Measurements from ENCODE around the gene KATNAL1. TPM values are rescaled to one million over a fixed set of nuclear protein-coding genes. Genes with fewer than 3 reads are reported as not detected.

Gene KATNAL1
- total RNA-seq, 1 donor from 2014 or later: 29.3 TPM

- TF ChIP-seq, protein P1, sequence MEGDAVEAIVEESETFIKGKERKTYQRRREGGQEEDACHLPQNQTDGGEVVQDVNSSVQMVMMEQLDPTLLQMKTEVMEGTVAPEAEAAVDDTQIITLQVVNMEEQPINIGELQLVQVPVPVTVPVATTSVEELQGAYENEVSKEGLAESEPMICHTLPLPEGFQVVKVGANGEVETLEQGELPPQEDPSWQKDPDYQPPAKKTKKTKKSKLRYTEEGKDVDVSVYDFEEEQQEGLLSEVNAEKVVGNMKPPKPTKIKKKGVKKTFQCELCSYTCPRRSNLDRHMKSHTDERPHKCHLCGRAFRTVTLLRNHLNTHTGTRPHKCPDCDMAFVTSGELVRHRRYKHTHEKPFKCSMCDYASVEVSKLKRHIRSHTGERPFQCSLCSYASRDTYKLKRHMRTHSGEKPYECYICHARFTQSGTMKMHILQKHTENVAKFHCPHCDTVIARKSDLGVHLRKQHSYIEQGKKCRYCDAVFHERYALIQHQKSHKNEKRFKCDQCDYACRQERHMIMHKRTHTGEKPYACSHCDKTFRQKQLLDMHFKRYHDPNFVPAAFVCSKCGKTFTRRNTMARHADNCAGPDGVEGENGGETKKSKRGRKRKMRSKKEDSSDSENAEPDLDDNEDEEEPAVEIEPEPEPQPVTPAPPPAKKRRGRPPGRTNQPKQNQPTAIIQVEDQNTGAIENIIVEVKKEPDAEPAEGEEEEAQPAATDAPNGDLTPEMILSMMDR (IDR thresholded peaks at IDR 0.05): no peak
- H3K27me3 Mint-ChIP-seq (ENCODE audit: unreplicated experiment): no peaks in the 10 kb centered on the region
- no peak overlapping the region for H3K4me3 Mint-ChIP-seq (ENCODE audit: unreplicated experiment)
- H3K4me1 Mint-ChIP-seq (ENCODE audit: unreplicated experiment): no peaks in the 10 kb centered on the region
- H3K9me3 Mint-ChIP-seq (ENCODE audit: unreplicated experiment): no peaks in the 10 kb centered on the region
- H3K36me3 Mint-ChIP-seq (ENCODE audit: unreplicated experiment): peaks cover 2% of the 10 kb centered on the region
- no peak for DNase-seq (ENCODE audit: extremely low spot score, unreplicated experiment)
- H3K27ac Mint-ChIP-seq (ENCODE audit: unreplicated experiment): no peak overlapping the region
These were observed 15.1 kb upstream of the KATNAL1 start for GRCh38 chr13:30322428-30322827.

- no peak overlapping the region for H3K27ac Mint-ChIP-seq (ENCODE audit: unreplicated experiment)
- TF ChIP-seq, protein P1 (IDR thresholded peaks at IDR 0.05): no peak
These were observed 13.9 kb upstream of the KATNAL1 start for GRCh38 chr13:30321256-30321655.

DNA sequence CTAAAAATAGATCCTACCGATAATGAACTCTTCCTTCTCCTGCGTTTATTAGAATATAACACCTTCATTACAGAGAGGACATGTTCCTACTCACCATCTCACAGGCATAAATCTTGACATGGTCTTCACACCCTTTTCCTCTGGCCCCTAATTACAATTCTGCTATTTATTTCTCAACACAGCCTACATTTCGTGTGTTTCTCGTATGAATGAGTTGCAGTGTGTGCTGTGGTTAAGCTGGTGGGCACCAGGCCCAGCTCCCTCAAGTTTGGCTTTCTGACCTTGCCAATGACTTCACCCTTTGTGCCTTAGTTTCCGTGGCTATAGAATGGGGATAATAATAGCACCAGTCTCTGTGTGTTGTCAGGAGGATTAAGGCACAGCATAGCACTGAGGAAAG lies 12.3 kb upstream of the KATNAL1 start:
- H3K9me3 Mint-ChIP-seq (ENCODE audit: unreplicated experiment): no peaks in the 10 kb centered on the region
- no peak for DNase-seq (ENCODE audit: extremely low spot score, unreplicated experiment)
- no peaks in the 10 kb centered on the region for H3K27me3 Mint-ChIP-seq (ENCODE audit: unreplicated experiment)
- no peak overlapping the region for H3K27ac Mint-ChIP-seq (ENCODE audit: unreplicated experiment)
- H3K36me3 Mint-ChIP-seq (ENCODE audit: unreplicated experiment): peaks cover 2% of the 10 kb centered on the region
- no peak overlapping the region for H3K4me3 Mint-ChIP-seq (ENCODE audit: unreplicated experiment)
- TF ChIP-seq, protein P1 (IDR thresholded peaks at IDR 0.05): no peak
- no peaks in the 10 kb centered on the region for H3K4me1 Mint-ChIP-seq (ENCODE audit: unreplicated experiment)

More at GRCh38 chr13:30321256-30321655, 13.9 kb upstream of the KATNAL1 start:
- no peaks in the 10 kb centered on the region for H3K4me1 Mint-ChIP-seq (ENCODE audit: unreplicated experiment)
- no peaks in the 10 kb centered on the region for H3K9me3 Mint-ChIP-seq (ENCODE audit: unreplicated experiment)
- H3K27me3 Mint-ChIP-seq (ENCODE audit: unreplicated experiment): no peaks in the 10 kb centered on the region
- peaks cover 2% of the 10 kb centered on the region for H3K36me3 Mint-ChIP-seq (ENCODE audit: unreplicated experiment)
- no peak overlapping the region for H3K4me3 Mint-ChIP-seq (ENCODE audit: unreplicated experiment)
- no peak for DNase-seq (ENCODE audit: extremely low spot score, unreplicated experiment)

GRCh38 chr13:30319130-30319529 lies 11.8 kb upstream of the KATNAL1 start:
- Mint-ChIP-seq H3K4me1 (ENCODE audit: unreplicated experiment) (no peaks in the 10 kb centered on the region), H3K27ac (ENCODE audit: unreplicated experiment) (no peak overlapping the region), H3K9me3 (ENCODE audit: unreplicated experiment) (no peaks in the 10 kb centered on the region), H3K4me3 (ENCODE audit: unreplicated experiment) (no peak overlapping the region), H3K36me3 (ENCODE audit: unreplicated experiment) (peaks cover 2% of the 10 kb centered on the region), H3K27me3 (ENCODE audit: unreplicated experiment) (no peaks in the 10 kb centered on the region)
- no peak for DNase-seq (ENCODE audit: extremely low spot score, unreplicated experiment)
- TF ChIP-seq, protein P1 (IDR thresholded peaks at IDR 0.05): no peak

DNA sequence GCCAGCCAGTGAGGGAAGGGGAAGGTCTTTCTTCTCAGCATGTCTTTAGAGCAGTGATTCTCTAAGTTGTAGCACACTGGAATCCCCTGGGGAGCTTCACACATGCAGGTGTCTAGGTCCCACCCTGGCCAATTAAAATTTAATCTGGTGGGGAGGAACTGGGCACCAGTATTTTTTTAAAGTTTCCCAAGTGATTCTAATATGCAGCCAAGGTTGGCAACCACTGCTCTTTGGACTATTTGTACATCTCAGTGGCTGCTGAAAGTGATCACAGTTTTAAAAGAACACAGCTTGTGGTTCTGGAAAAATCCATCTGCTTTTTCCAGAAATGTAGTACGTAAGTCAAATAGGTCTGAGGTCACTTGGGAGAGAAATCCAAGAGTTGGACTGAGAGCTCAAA lies 10.7 kb upstream of the KATNAL1 start:
- no peak for DNase-seq (ENCODE audit: extremely low spot score, unreplicated experiment)
- peaks cover 2% of the 10 kb centered on the region for H3K36me3 Mint-ChIP-seq (ENCODE audit: unreplicated experiment)
- no peak overlapping the region for H3K4me3 Mint-ChIP-seq (ENCODE audit: unreplicated experiment)
- H3K27me3 Mint-ChIP-seq (ENCODE audit: unreplicated experiment): no peaks in the 10 kb centered on the region
- TF ChIP-seq, protein P1 (IDR thresholded peaks at IDR 0.05): no peak
- H3K4me1 Mint-ChIP-seq (ENCODE audit: unreplicated experiment): no peaks in the 10 kb centered on the region
- H3K27ac Mint-ChIP-seq (ENCODE audit: unreplicated experiment): no peak overlapping the region
- H3K9me3 Mint-ChIP-seq (ENCODE audit: unreplicated experiment): no peaks in the 10 kb centered on the region
